ENCODE results near the gene LIPC. TPM values are rescaled to one million over a fixed set of nuclear protein-coding genes. Genes with fewer than 3 reads are reported as not detected.

The LIPC gene
- total and polyA plus RNA-seq, 10 of the 15 experiments (the other 5 are each of a cell fraction or from before 2014, with no cell fraction given), result 0.06 to 0.31 (median 0.16) TPM; not detected in 1

GRCh38 chr15:58559904-58560588, 128.3 kb downstream of the LIPC start:
- DNase-seq (ENCODE audit: low read depth, low spot score) (no peak), FAIRE-seq (no peak), ATAC-seq (no peak)
- RAD21 ChIA-PET (ENCODE audit: unreplicated experiment), result no interaction called here
- no peaks in the 10 kb centered on the region; the same call in 2 of the 3 replicates for H3K9me3 ChIP-seq (replicated peaks; ENCODE audit: control insufficient read depth, insufficient read depth, low read length)
- no peaks in the 10 kb centered on the region for H3K27me3 ChIP-seq (replicated peaks in 1 of 2; ENCODE audit: control insufficient read depth in 2 of 2, insufficient read depth in 2 of 2, low read length in 1 of 2)
- H3K4me3 ChIP-seq, result no peak overlapping the region
- in situ Hi-C loops (cut with MboI), result no loop called here
- H3K4me1 ChIP-seq (ENCODE audit: control insufficient read depth, insufficient read depth, low read length), result peaks cover 10% of the 10 kb centered on the region
- no peak overlapping the region for H3K27ac ChIP-seq (ENCODE audit: control insufficient read depth, insufficient read depth)
- no TSS peak for BruUV-seq (replicated peaks)
- SMC1A ChIA-PET (ENCODE audit: uncharacterized antibody, unreplicated experiment), result interaction anchor here (0.7 to 1.4 kb wide), 5 partner anchors 8 to 329 kb away, joined by 3 to 4 read pairs (median 3); no protein-coding TSS in a partner anchor
- no peaks in the 10 kb centered on the region for H3K36me3 ChIP-seq (ENCODE audit: control insufficient read depth in 2 of 2, insufficient read depth in 2 of 2, low read length in 1 of 2)
- WGBS (ENCODE audit: insufficient coverage, insufficient replicate concordance, low lambda C conversion rate, missing lambda C conversion rate), result 59% methylated on average over 6 of the region's 6 CpGs
- intact Hi-C loops (cut with micrococcal nuclease; ENCODE audit: unreplicated experiment), result no loop called here
- no peaks in the 10 kb centered on the region for H4K20me1 ChIP-seq (ENCODE audit: control insufficient read depth, insufficient read depth)
- no peak overlapping the region for H3K4me2 ChIP-seq (ENCODE audit: control insufficient read depth, insufficient read depth)
- H3K79me2 ChIP-seq (ENCODE audit: control insufficient read depth, insufficient read depth, low read length), result no peaks in the 10 kb centered on the region
- H3K9ac ChIP-seq (ENCODE audit: control insufficient read depth, insufficient read depth, low read length), result no peak overlapping the region
- no peak overlapping the region for H2AFZ ChIP-seq (ENCODE audit: control insufficient read depth, low read depth, low read length)
- POLR2A ChIA-PET, result interaction anchor here (0.6 kb wide), 1 partner anchor 201 kb away, joined by 3 read pairs; no protein-coding TSS in a partner anchor
- CTCF ChIA-PET, result interaction anchor here (0.8 to 1.3 kb wide), 2 partner anchors 8 to 39 kb away, joined by 4 to 5 read pairs; no protein-coding TSS in a partner anchor
- TF ChIP-seq ESRRA (IDR thresholded peaks at IDR 0.05; ENCODE audit: low read length) (no peak), KAT2A (conservative IDR thresholded peaks at IDR 0.05; ENCODE audit: control insufficient read depth, low read depth, low read length) (no peak), NKRF (conservative IDR thresholded peaks at IDR 0.05) (no peak), TCF7 (IDR thresholded peaks at IDR 0.05; ENCODE audit: borderline replicate concordance) (no peak), IKZF2 (IDR thresholded peaks at IDR 0.05) (no peak), RAD21 (IDR thresholded peaks at IDR 0.05; ENCODE audit: insufficient read depth, low read depth, low read length) (no peak), CREB1 (IDR thresholded peaks at IDR 0.05; ENCODE audit: low read depth) (no peak), MTA3 (IDR thresholded peaks at IDR 0.05; ENCODE audit: borderline replicate concordance, low read length) (no peak), HCFC1 (IDR thresholded peaks at IDR 0.05; ENCODE audit: low read length) (no peak), ZNF384 (IDR thresholded peaks at IDR 0.05; ENCODE audit: borderline replicate concordance, low read depth, low read length) (no peak), ZNF274 (IDR thresholded peaks at IDR 0.05; ENCODE audit: insufficient read depth, insufficient read length) (no peak), IRF4 (IDR thresholded peaks at IDR 0.05; ENCODE audit: low read depth, low read length) (no peak), CBFB (IDR thresholded peaks at IDR 0.05; ENCODE audit: low read depth) (no peak)
- TF ChIP-seq, protein P1, sequence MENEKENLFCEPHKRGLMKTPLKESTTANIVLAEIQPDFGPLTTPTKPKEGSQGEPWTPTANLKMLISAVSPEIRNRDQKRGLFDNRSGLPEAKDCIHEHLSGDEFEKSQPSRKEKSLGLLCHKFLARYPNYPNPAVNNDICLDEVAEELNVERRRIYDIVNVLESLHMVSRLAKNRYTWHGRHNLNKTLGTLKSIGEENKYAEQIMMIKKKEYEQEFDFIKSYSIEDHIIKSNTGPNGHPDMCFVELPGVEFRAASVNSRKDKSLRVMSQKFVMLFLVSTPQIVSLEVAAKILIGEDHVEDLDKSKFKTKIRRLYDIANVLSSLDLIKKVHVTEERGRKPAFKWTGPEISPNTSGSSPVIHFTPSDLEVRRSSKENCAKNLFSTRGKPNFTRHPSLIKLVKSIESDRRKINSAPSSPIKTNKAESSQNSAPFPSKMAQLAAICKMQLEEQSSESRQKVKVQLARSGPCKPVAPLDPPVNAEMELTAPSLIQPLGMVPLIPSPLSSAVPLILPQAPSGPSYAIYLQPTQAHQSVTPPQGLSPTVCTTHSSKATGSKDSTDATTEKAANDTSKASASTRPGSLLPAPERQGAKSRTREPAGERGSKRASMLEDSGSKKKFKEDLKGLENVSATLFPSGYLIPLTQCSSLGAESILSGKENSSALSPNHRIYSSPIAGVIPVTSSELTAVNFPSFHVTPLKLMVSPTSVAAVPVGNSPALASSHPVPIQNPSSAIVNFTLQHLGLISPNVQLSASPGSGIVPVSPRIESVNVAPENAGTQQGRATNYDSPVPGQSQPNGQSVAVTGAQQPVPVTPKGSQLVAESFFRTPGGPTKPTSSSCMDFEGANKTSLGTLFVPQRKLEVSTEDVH (IDR thresholded peaks at IDR 0.05; ENCODE audit: low read depth, partially characterized antibody), result no peak
- TF ChIP-seq, protein P2, sequence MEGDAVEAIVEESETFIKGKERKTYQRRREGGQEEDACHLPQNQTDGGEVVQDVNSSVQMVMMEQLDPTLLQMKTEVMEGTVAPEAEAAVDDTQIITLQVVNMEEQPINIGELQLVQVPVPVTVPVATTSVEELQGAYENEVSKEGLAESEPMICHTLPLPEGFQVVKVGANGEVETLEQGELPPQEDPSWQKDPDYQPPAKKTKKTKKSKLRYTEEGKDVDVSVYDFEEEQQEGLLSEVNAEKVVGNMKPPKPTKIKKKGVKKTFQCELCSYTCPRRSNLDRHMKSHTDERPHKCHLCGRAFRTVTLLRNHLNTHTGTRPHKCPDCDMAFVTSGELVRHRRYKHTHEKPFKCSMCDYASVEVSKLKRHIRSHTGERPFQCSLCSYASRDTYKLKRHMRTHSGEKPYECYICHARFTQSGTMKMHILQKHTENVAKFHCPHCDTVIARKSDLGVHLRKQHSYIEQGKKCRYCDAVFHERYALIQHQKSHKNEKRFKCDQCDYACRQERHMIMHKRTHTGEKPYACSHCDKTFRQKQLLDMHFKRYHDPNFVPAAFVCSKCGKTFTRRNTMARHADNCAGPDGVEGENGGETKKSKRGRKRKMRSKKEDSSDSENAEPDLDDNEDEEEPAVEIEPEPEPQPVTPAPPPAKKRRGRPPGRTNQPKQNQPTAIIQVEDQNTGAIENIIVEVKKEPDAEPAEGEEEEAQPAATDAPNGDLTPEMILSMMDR (IDR thresholded peaks at IDR 0.05 in 2 of 3, conservative IDR thresholded peaks at IDR 0.05 in 1 of 3; ENCODE audit: control insufficient read depth in 2 of 3, extremely low read depth in 1 of 3, insufficient read depth in 1 of 3, low read depth in 3 of 3, low read length in 3 of 3), result no peak
- TF ChIP-seq, protein P3, sequence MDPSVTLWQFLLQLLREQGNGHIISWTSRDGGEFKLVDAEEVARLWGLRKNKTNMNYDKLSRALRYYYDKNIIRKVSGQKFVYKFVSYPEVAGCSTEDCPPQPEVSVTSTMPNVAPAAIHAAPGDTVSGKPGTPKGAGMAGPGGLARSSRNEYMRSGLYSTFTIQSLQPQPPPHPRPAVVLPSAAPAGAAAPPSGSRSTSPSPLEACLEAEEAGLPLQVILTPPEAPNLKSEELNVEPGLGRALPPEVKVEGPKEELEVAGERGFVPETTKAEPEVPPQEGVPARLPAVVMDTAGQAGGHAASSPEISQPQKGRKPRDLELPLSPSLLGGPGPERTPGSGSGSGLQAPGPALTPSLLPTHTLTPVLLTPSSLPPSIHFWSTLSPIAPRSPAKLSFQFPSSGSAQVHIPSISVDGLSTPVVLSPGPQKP (IDR thresholded peaks at IDR 0.05; ENCODE audit: low read depth, low read length), result no peak

Data from GM12878 (cell line).